Hepatocyte (in vitro differentiated cells): Measurements from ENCODE around the gene COX6B1.

Source experiments
- CTCF ChIP-seq: fragments of 200-600 bp; sonication (generic); IDR thresholded peaks from 2 replicates; pipeline ENCODE4 v1.5.1; 2016; ENCODE audit warnings: antibody characterized with exemption, mild to moderate bottlenecking; ENCODE audit not compliant: poor library complexity
- EZH2 ChIP-seq: fragments of 200-600 bp; sonication (generic); IDR thresholded peaks from 2 replicates; pipeline ENCODE4 v1.6.1; 2016; ENCODE audit warnings: antibody characterized with exemption, mild to moderate bottlenecking, borderline replicate concordance
- EZH2phosphoT487 ChIP-seq: fragments of 200-600 bp; sonication (generic); IDR thresholded peaks from one replicate; pipeline ENCODE4 v1.6.1; 2018; ENCODE audit warnings: antibody characterized with exemption, mild to moderate bottlenecking, low read depth, moderate library complexity; ENCODE audit not compliant: unreplicated experiment, severe bottlenecking

- TF ChIP-seq CTCF (no peak), EZH2 (no peak), EZH2phosphoT487 (no peak)
Measured at GRCh38 chr19:35655600-35655999, 7.5 kb downstream of the COX6B1 start.
